Measurements from ENCODE around the gene KLHL12.
"Not testable (repeated sequence)": the region's sequence is repeated elsewhere in the genome, so short reads cannot be mapped to it uniquely, and the experiment has no call there.

KLHL12 gene

GRCh38 chr1:202945483-202945882, 18.4 kb upstream of the KLHL12 start:
- DNase-seq (ENCODE audit: low spot score): no peak

GRCh38 chr1:202944438-202944921, 17.4 kb upstream of the KLHL12 start:
- no peak for TF ChIP-seq CTCF (IDR thresholded peaks at IDR 0.05; ENCODE audit: extremely low read depth, missing control alignments)
- no peak for DNase-seq (ENCODE audit: low spot score)

More at GRCh38 chr1:202945483-202945882, 18.4 kb upstream of the KLHL12 start:
- TF ChIP-seq CTCF (IDR thresholded peaks at IDR 0.05; ENCODE audit: extremely low read depth, missing control alignments): no peak

DNA sequence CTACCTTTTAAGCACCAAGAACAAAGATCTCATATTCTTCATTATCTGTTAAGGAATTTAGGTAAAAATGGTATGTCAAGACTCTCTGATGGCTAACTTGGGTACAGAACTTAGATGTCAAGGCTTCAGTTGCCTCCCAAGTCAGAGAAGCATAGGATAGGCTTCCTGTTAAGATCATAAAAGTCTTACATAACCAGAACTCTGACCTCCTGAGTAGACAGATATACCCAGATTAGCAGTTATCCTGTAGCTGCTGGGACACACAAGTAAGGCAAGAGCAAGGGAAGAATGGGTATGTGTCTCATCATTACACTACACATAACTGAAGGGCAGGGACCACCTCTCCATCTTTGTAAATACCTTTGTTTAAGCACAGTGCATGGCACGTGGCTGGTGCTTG, 15.4 kb upstream of the KLHL12 start:
- TF ChIP-seq CTCF (IDR thresholded peaks at IDR 0.05; ENCODE audit: extremely low read depth, missing control alignments): no peak
- DNase-seq (ENCODE audit: low spot score): no peak

- DNase-seq (ENCODE audit: low spot score): no peak
- no peak for TF ChIP-seq CTCF (IDR thresholded peaks at IDR 0.05; ENCODE audit: extremely low read depth, missing control alignments)
These were observed 14.3 kb upstream of the KLHL12 start for GRCh38 chr1:202941372-202941771.

DNA sequence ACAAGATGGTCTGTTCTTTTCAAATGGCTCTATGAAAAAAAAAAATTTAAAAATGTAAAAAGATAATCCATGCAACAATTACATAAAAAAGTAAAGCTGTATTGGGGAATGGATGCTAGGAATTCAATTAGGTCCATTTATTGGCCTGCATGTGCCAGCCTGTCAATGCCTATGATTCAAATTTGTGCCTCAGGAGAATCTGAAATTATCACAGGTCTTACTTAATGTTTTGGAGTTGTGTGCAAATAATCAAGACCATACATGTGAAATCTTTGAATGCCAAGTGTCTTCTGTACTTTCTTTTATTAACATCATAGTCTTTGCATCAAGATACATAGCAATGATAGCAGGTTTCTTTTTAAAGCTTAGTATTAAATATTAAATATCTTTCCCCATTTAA, 13.5 kb upstream of the KLHL12 start:
- no peak for DNase-seq (ENCODE audit: low spot score)
- no peak for TF ChIP-seq CTCF (IDR thresholded peaks at IDR 0.05; ENCODE audit: extremely low read depth, missing control alignments)

DNA sequence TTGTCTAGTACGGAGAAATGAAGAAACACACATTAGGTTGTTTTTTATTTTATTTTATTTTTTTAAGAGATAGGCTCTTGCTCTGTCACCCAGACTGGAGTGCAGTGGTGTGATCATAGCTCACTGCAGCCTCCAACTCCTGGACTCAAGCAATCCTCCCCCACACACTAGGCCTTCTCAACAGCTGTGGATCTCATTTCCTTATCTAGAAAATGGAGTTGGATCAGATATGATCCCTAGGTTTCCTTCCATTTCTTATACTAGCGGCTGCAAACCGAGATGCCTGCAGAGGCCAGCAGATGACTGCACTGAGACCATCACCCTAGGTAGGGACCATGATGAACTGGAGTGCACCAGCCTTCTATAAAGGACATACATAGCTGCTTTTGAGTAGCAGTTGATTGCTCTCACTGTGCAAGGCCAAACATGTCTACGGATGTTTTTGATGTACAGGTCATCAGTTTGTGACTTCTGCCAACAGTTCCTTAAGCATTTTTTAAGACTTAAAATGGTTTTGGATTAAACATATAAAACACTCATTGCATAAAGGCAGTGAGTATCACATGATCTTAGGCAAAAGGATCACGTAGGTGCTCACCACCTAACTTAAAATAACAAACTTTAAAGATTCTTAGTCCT, 11.4 kb upstream of the KLHL12 start:
- no peak for TF ChIP-seq CTCF (IDR thresholded peaks at IDR 0.05; ENCODE audit: extremely low read depth, missing control alignments)
- DNase-seq (ENCODE audit: low spot score): no peak

DNA sequence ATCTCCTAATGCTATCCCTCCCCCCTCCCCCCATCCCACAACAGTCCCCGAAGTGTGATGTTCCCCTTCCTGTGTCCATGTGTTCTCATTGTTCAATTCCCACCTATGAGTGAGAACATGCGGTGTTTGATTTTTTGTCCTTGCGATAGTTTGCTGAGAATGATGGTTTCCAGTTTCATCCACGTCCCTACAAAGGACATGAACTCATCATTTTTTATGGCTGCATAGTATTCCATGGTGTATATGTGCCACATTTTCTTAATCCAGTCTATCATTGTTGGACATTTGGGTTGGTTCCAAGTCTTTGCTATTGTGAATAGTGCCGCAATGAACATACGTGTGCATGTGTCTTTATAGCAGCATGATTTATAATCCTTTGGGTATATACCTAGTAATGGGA, 9.4 kb upstream of the KLHL12 start:
- not testable (repeated sequence) for DNase-seq (ENCODE audit: low spot score)

GRCh38 chr1:202935844-202936243, 8.8 kb upstream of the KLHL12 start:
- DNase-seq (ENCODE audit: low spot score): no peak
- TF ChIP-seq CTCF (IDR thresholded peaks at IDR 0.05; ENCODE audit: extremely low read depth, missing control alignments): no peak

Measured in GM20000 (cell line).